Panc1 (cell line): ENCODE measurements around the gene RHBDD1. TPM values are rescaled to one million over a fixed set of nuclear protein-coding genes. Genes with fewer than 3 reads are reported as not detected.

Experiments used
- ATAC-seq: fragments of 200-7000 bp; cut with Tn5 transposase; 2 replicates; pipeline ENCODE4 v1.9.1; 2020; ENCODE audit warnings: mild to moderate bottlenecking, moderate library complexity
- BruUV-seq: library from RNA; stranded (reverse); fragments of 400-500 nt; replicated peaks from 2 replicates; lab custom pipeline; 2021; lab: Mats Ljungman, UMichigan
- CTCF ChIA-PET: fragments of 300-600 bp; sonication (Branson Sonifier 250); formaldehyde crosslinking; loops from one replicate; lab custom pipeline; 2022; ENCODE audit warnings: antibody characterized with exemption; lab: Charles Lee
- POLR2A ChIA-PET: fragments of 300-600 bp; sonication (Branson Sonifier 250); formaldehyde crosslinking; loops from one replicate; lab custom pipeline; 2022; ENCODE audit warnings: antibody characterized with exemption; lab: Charles Lee
- DNase-seq: peaks from one replicate; pipeline ENCODE4 v3.0.0-alpha.2; 2010; ENCODE audit warnings: low read depth, low spot score
- H3K27ac ChIP-seq: 2 replicates; pipeline ENCODE4 v1.5.1; 2011; ENCODE audit warnings: mild to moderate bottlenecking, low read length, inconsistent platforms
- H3K27me3 ChIP-seq: fragments of 200-500 bp; sonication (Bioruptor generic); 2 replicates; pipeline ENCODE4 v1.6.0; 2014; ENCODE audit warnings: low read length, inconsistent platforms; ENCODE audit not compliant: control insufficient read depth, insufficient read depth
- H3K36me3 ChIP-seq: fragments of 200-500 bp; sonication (Bioruptor generic); 2 replicates; pipeline ENCODE4 v1.5.1; 2014; ENCODE audit warnings: inconsistent platforms, mild to moderate bottlenecking, low read length, moderate library complexity; ENCODE audit not compliant: control insufficient read depth, insufficient read depth
- H3K4me1 ChIP-seq: 2 replicates; pipeline ENCODE4 v1.5.1; 2011; ENCODE audit warnings: inconsistent platforms, mild to moderate bottlenecking, low read length, moderate library complexity; ENCODE audit not compliant: control insufficient read depth, insufficient read depth
- H3K4me3 ChIP-seq, 2 experiments: 2 replicates each; pipeline ENCODE4 v1.5.1; 2011 to 2012; ENCODE audit warnings: low read depth in 2 of 2, low read length in 2 of 2, mild to moderate bottlenecking in 2 of 2, inconsistent platforms in 1 of 2, moderate library complexity in 1 of 2
- H3K9me3 ChIP-seq: fragments of 200-500 bp; sonication (Bioruptor generic); 2 replicates; pipeline ENCODE4 v1.5.1; 2014; ENCODE audit warnings: low read depth, mild to moderate bottlenecking, inconsistent platforms, low read length, moderate library complexity; ENCODE audit not compliant: control insufficient read depth, insufficient read depth
- POLR2AphosphoS5 ChIP-seq: IDR thresholded peaks from 2 replicates; pipeline ENCODE4 v1.6.1; 2012; ENCODE audit warnings: mild to moderate bottlenecking, low read depth, low read length, moderate library complexity
- SIN3A ChIP-seq: IDR thresholded peaks from 2 replicates; pipeline ENCODE4 v1.6.1; 2012; ENCODE audit warnings: low read depth, mild to moderate bottlenecking, low read length, moderate library complexity, borderline replicate concordance; ENCODE audit not compliant: insufficient read depth
- TCF7L2 ChIP-seq: IDR thresholded peaks from 2 replicates; pipeline ENCODE4 v1.6.1; 2011; ENCODE audit warnings: mild to moderate bottlenecking, low read depth, low read length, inconsistent platforms
- in situ Hi-C: cut with HindIII; loops from 2 replicates; pipeline ENCODE4 v1.10.0; 2016; ENCODE audit warnings: low sequenced_read_pairs, low pct_unique_long_range_greater_than_20kb
- intact Hi-C: fragments of 100-400 bp; cut with micrococcal nuclease; formaldehyde crosslinking; loops from one replicate; pipeline ENCODE4 v1.10.0; 2022; ENCODE audit not compliant: unreplicated experiment
- total RNA-seq: library from RNA; stranded (reverse); gene quantifications from one replicate; pipeline ENCODE4 v1.2.1, GENCODE V29; 2021; ENCODE audit not compliant: unreplicated experiment
- TF ChIP-seq, protein P1 (sequence below), 2 experiments: IDR thresholded peaks; 2 replicates each; pipeline ENCODE4 v1.6.1; 2011 to 2012; ENCODE audit warnings: low read depth in 2 of 2, control low read depth in 1 of 2, low read length in 1 of 2, mild to moderate bottlenecking in 1 of 2, moderate library complexity in 1 of 2; ENCODE audit not compliant: insufficient read depth in 1 of 2
- TF ChIP-seq, protein P2 (sequence below): fragments of 450-650 bp; IDR thresholded peaks from 2 replicates; pipeline ENCODE4 v1.5.1; 2017; ENCODE audit warnings: mild to moderate bottlenecking

RHBDD1 gene
- total RNA-seq, 1 experiment from 2014 or later: 25.3 TPM

DNA sequence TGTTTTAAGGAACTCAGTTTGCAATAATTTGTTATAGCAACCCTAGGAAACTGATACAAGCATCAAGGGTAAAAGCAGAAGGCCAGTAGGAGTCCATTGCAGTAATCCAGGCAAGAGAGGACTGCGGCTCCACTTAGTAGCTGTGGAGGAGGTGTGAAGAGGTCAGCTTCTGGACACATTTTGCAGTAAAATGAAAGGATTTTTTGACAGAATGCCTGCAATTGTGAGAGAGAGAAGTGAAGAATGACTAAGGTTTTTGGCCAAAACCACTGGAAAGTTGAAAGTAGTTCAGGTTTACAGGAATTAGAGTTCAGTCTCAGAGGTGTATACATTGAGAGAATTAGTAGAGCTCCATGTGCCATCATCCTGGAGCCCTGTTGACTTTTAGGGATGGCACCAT is 129.5 kb downstream of the RHBDD1 start:
- TF ChIP-seq, protein P1, sequence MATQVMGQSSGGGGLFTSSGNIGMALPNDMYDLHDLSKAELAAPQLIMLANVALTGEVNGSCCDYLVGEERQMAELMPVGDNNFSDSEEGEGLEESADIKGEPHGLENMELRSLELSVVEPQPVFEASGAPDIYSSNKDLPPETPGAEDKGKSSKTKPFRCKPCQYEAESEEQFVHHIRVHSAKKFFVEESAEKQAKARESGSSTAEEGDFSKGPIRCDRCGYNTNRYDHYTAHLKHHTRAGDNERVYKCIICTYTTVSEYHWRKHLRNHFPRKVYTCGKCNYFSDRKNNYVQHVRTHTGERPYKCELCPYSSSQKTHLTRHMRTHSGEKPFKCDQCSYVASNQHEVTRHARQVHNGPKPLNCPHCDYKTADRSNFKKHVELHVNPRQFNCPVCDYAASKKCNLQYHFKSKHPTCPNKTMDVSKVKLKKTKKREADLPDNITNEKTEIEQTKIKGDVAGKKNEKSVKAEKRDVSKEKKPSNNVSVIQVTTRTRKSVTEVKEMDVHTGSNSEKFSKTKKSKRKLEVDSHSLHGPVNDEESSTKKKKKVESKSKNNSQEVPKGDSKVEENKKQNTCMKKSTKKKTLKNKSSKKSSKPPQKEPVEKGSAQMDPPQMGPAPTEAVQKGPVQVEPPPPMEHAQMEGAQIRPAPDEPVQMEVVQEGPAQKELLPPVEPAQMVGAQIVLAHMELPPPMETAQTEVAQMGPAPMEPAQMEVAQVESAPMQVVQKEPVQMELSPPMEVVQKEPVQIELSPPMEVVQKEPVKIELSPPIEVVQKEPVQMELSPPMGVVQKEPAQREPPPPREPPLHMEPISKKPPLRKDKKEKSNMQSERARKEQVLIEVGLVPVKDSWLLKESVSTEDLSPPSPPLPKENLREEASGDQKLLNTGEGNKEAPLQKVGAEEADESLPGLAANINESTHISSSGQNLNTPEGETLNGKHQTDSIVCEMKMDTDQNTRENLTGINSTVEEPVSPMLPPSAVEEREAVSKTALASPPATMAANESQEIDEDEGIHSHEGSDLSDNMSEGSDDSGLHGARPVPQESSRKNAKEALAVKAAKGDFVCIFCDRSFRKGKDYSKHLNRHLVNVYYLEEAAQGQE (IDR thresholded peaks at IDR 0.05; ENCODE audit: insufficient read depth in 1 of 2, low read depth in 2 of 2, low read length in 1 of 2): no peak
- TF ChIP-seq POLR2AphosphoS5: no peak
- no peak for TF ChIP-seq TCF7L2
- TF ChIP-seq, protein P2, sequence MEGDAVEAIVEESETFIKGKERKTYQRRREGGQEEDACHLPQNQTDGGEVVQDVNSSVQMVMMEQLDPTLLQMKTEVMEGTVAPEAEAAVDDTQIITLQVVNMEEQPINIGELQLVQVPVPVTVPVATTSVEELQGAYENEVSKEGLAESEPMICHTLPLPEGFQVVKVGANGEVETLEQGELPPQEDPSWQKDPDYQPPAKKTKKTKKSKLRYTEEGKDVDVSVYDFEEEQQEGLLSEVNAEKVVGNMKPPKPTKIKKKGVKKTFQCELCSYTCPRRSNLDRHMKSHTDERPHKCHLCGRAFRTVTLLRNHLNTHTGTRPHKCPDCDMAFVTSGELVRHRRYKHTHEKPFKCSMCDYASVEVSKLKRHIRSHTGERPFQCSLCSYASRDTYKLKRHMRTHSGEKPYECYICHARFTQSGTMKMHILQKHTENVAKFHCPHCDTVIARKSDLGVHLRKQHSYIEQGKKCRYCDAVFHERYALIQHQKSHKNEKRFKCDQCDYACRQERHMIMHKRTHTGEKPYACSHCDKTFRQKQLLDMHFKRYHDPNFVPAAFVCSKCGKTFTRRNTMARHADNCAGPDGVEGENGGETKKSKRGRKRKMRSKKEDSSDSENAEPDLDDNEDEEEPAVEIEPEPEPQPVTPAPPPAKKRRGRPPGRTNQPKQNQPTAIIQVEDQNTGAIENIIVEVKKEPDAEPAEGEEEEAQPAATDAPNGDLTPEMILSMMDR: no peak
- no peak for TF ChIP-seq SIN3A
- CTCF ChIA-PET: no interaction called here
- POLR2A ChIA-PET: no interaction called here
- Histone ChIP-seq H3K36me3 (no peaks in the 10 kb centered on the region), H3K9me3 (no peaks in the 10 kb centered on the region), H3K27ac (no peak overlapping the region), H3K27me3 (no peaks in the 10 kb centered on the region), H3K4me3 (no peak overlapping the region), H3K4me1 (no peaks in the 10 kb centered on the region)
- DNase-seq: no peak
- in situ Hi-C loops (no loop called here), intact Hi-C loops (no loop called here)
- no peak for ATAC-seq
- BruUV-seq: no TSS peak

DNA sequence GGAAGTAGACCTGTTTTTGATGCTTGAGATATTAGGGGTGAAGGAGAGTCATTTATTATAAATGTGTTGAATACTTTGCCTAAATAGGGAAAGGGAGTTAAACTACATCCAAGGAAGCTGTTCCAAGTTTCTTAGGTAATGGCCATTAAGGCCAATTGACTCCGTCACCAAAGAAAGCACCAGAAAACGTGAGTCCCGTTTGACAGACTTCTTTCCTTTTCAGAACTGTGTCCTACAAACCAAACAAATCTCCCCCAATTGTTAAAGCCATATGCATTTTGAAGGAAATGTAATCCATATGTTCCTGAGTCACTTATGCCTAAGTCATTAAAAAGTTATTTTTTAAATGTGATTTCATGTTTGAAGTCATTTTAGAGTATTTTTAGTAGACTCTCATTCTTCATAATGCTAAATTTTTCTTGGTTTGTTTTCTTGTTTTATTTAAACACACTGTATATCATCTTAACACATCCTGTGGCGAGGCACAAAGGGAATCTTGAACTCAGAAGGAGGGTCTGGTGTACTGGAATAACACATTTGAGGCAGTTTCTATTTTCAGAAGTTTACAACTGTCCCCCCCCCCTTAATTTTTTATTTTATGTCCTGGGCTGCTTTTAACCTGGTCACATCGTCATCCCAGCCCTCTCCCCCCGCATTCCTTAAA is 133.7 kb downstream of the RHBDD1 start:
- Histone ChIP-seq H3K9me3 (no peaks in the 10 kb centered on the region), H3K27ac (no peak overlapping the region), H3K4me1 (no peaks in the 10 kb centered on the region), H3K36me3 (no peaks in the 10 kb centered on the region), H3K4me3 (no peak overlapping the region), H3K27me3 (no peaks in the 10 kb centered on the region)
- POLR2A ChIA-PET: interaction anchor here (0.6 kb wide), 1 partner anchor 135 kb away, joined by 13 read pairs; no protein-coding TSS in a partner anchor
- DNase-seq: no peak
- in situ Hi-C loops (no loop called here), intact Hi-C loops (no loop called here)
- no peak for ATAC-seq
- TF ChIP-seq, protein P1 (IDR thresholded peaks at IDR 0.05; ENCODE audit: insufficient read depth in 1 of 2, low read depth in 2 of 2, low read length in 1 of 2): no peak
- TF ChIP-seq TCF7L2: no peak
- no peak for TF ChIP-seq SIN3A
- TF ChIP-seq, protein P2: no peak
- no peak for TF ChIP-seq POLR2AphosphoS5
- no TSS peak for BruUV-seq
- CTCF ChIA-PET: no interaction called here
